ENCODE measurements around the gene TPCN1.

Gene TPCN1

GRCh38 chr12:113221181-113221996, at the start of gene TPCN1:
TSS of gene TPCN1 (plus strand) at chr12:113221464. CDS start at chr12:113226853, 5,389 bp downstream.
- peak; percentile 100 for DNase-seq

- no peak for DNase-seq
These were observed 49.7 kb upstream of the TPCN1 start for GRCh38 chr12:113171543-113171942.

- DNase-seq = no peak
These were observed 49.1 kb upstream of the TPCN1 start for GRCh38 chr12:113172185-113172584.

- DNase-seq = no peak
These were observed 48.1 kb upstream of the TPCN1 start for GRCh38 chr12:113173081-113173698.

GRCh38 chr12:113174461-113175384, 46.5 kb upstream of the TPCN1 start:
- DNase-seq = peak; percentile 22

GRCh38 chr12:113179023-113179422, 42.2 kb upstream of the TPCN1 start:
- DNase-seq = no peak

- no peak for DNase-seq
These were observed 40.9 kb upstream of the TPCN1 start for GRCh38 chr12:113180333-113180732.

GRCh38 chr12:113181975-113182374, 39.3 kb upstream of the TPCN1 start:
- no peak for DNase-seq

- DNase-seq = no peak
These were observed 38.2 kb upstream of the TPCN1 start for GRCh38 chr12:113183030-113183589.

GRCh38 chr12:113184098-113184899, 37.0 kb upstream of the TPCN1 start:
- DNase-seq = no peak

- peak; percentile 81 for DNase-seq
These were observed 36.4 kb upstream of the TPCN1 start for GRCh38 chr12:113184900-113185179.

- peak; percentile 78 for DNase-seq
These were observed 35.9 kb upstream of the TPCN1 start, which contains the start of the genes DDX54 and RITA1 for GRCh38 chr12:113185180-113186032. TSS of gene DDX54 (minus strand) at chr12:113185478. CDS start at chr12:113185451, 27 bp downstream. TSS of gene RITA1 (plus strand) at chr12:113185721. CDS start at chr12:113186747, 1,026 bp downstream.

- no peak for DNase-seq
These were observed 35.3 kb upstream of the TPCN1 start for GRCh38 chr12:113186033-113186365.

GRCh38 chr12:113186666-113187325, 34.5 kb upstream of the TPCN1 start:
- no peak for DNase-seq

- no peak for DNase-seq
These were observed 31.9 kb upstream of the TPCN1 start for GRCh38 chr12:113189361-113189760.

GRCh38 chr12:113190761-113191160, 30.5 kb upstream of the TPCN1 start:
- no peak for DNase-seq

- no peak for DNase-seq
These were observed 30.0 kb upstream of the TPCN1 start for GRCh38 chr12:113191227-113191626.

GRCh38 chr12:113194971-113195391, 26.3 kb upstream of the TPCN1 start:
- no peak for DNase-seq

GRCh38 chr12:113195598-113195997, 25.7 kb upstream of the TPCN1 start:
- no peak for DNase-seq

GRCh38 chr12:113196582-113196981, 24.7 kb upstream of the TPCN1 start:
- DNase-seq = no peak

GRCh38 chr12:113196990-113197389, 24.3 kb upstream of the TPCN1 start:
- DNase-seq = peak; percentile 28

Measured in NCI-H774 (cell line).